ENCODE results near the gene NELFA. TPM values are rescaled to one million over a fixed set of nuclear protein-coding genes. Genes with fewer than 3 reads are reported as not detected.
A peak's percentile ranks its signal among the peaks of the same experiment; 100 is the strongest.

NELFA gene
- total and polyA plus RNA-seq, 10 of the 15 experiments (the other 5 are each of a cell fraction or from before 2014, with no cell fraction given) = 0.39 to 38.6 (median 16.7) TPM

DNA sequence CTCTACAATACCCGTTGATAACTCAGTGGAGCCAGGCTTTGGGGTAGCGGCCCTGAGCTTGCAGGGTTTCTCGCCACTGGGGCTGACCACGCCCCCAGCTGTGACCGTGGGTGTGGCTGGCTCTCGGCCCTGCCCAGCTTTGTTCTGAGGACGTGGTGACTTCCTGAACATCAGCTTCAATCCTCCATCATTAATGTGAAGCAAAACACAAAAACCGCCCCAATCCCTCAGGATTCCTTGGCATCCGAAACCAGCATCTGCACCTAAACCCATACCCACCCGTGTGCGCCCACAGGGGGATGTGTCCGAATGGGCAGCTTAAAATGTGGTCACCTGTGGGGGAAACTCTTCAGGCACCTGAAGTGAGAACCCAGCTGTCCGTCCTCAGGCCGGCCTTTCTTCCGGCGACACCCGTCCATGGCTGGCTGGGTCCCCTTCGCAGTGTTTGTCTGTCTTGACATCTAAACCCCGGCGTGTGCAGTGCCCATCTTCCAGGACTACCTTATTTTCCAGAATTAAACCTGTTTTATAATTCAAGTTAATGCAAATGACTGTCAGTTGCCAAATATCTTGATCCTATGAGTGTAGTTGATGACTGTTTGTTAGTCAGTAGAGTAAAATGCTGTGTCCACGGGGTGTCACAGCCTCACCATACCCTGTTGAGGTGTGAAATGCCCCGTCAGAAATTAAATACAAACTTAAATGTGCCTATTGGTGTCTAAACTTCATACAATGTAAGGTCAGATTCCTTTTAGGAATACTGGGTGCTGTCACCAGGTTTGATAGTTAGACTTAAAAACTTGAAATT is 27.3 kb downstream of the NELFA start:
- no peak overlapping the region for H3K27ac ChIP-seq (ENCODE audit: control insufficient read depth, insufficient read depth)
- ChIA-PET SMC1A (ENCODE audit: uncharacterized antibody, unreplicated experiment) (no interaction called here), RAD21 (ENCODE audit: unreplicated experiment) (no interaction called here), POLR2A (interaction anchor here (0.7 kb wide), 1 partner anchor 131 kb away, joined by 3 read pairs; no protein-coding TSS in a partner anchor), CTCF (interaction anchor here (0.7 kb wide), 1 partner anchor 19 kb away, joined by 3 read pairs; no protein-coding TSS in a partner anchor)
- no peaks in the 10 kb centered on the region for H4K20me1 ChIP-seq (ENCODE audit: control insufficient read depth, insufficient read depth)
- H3K27me3 ChIP-seq (replicated peaks in 1 of 2; ENCODE audit: control insufficient read depth in 2 of 2, insufficient read depth in 2 of 2, low read length in 1 of 2) = no peaks in the 10 kb centered on the region
- H3K9me3 ChIP-seq (replicated peaks; ENCODE audit: control insufficient read depth, insufficient read depth, low read length) = no peaks in the 10 kb centered on the region
- ATAC-seq = peak; percentile 19; the same call in 1 of the 3 replicates
- no peak overlapping the region for H2AFZ ChIP-seq (ENCODE audit: control insufficient read depth, low read depth, low read length)
- BruUV-seq (replicated peaks) = TSS peak; percentile 43
- no peak overlapping the region for H3K9ac ChIP-seq (ENCODE audit: control insufficient read depth, insufficient read depth, low read length)
- intact Hi-C loops (cut with micrococcal nuclease; ENCODE audit: unreplicated experiment) (no loop called here), in situ Hi-C loops (cut with MboI) (no loop called here)
- no peak overlapping the region for H3K4me2 ChIP-seq (ENCODE audit: control insufficient read depth, insufficient read depth)
- no peak overlapping the region for H3K4me3 ChIP-seq
- DNase-seq (ENCODE audit: low read depth, low spot score) = no peak
- no peak for FAIRE-seq
- no peaks in the 10 kb centered on the region for H3K79me2 ChIP-seq (ENCODE audit: control insufficient read depth, insufficient read depth, low read length)
- peaks cover 12 to 56% of the 10 kb centered on the region in 2 experiments; a peak in 3 of 4 replicates for H3K36me3 ChIP-seq (ENCODE audit: control insufficient read depth in 2 of 2, insufficient read depth in 2 of 2, low read length in 1 of 2)
- H3K4me1 ChIP-seq (ENCODE audit: control insufficient read depth, insufficient read depth, low read length) = no peaks in the 10 kb centered on the region
- WGBS (ENCODE audit: insufficient coverage, insufficient replicate concordance, low lambda C conversion rate, missing lambda C conversion rate) = 81% methylated on average over 22 of the region's 22 CpGs
- TF ChIP-seq RUNX3 (IDR thresholded peaks at IDR 0.05; ENCODE audit: low read length) (no peak), POLR2A (IDR thresholded peaks at IDR 0.05; ENCODE audit: low read depth, low read length) (0 out of 2 replicates have a peak, but pooled peaks have one; percentile 17), IRF5 (IDR thresholded peaks at IDR 0.05; ENCODE audit: borderline replicate concordance) (no peak), NR2C1 (IDR thresholded peaks at IDR 0.05) (no peak), USF2 (IDR thresholded peaks at IDR 0.05; ENCODE audit: borderline replicate concordance, low read depth, low read length) (no peak), KDM1A (IDR thresholded peaks at IDR 0.05; ENCODE audit: borderline replicate concordance) (no peak)

All from GM12878 (cell line).